GM19099 (cell line): Measurements from ENCODE around the gene STK40.

Source experiments
- POLR2A ChIP-seq: IDR thresholded peaks from 3 replicates; pipeline ENCODE4 v1.6.1; 2011; ENCODE audit warnings: low read depth; ENCODE audit not compliant: insufficient read length; ENCODE audit errors: extremely low read depth

The STK40 gene

GRCh38 chr1:36303650-36304360 lies 81.9 kb downstream of the STK40 start:
- no peak for TF ChIP-seq POLR2A

- no peak for TF ChIP-seq POLR2A
Observed at GRCh38 chr1:36303244-36303643, 82.5 kb downstream of the STK40 start.

GRCh38 chr1:36301220-36301619 lies 84.5 kb downstream of the STK40 start:
- TF ChIP-seq POLR2A: no peak

GRCh38 chr1:36300526-36300925 lies 85.2 kb downstream of the STK40 start:
- TF ChIP-seq POLR2A: no peak

GRCh38 chr1:36298640-36299039 lies 87.1 kb downstream of the STK40 start:
- TF ChIP-seq POLR2A: no peak

- no peak for TF ChIP-seq POLR2A
Observed at GRCh38 chr1:36297062-36297461, 88.7 kb downstream of the STK40 start.

GRCh38 chr1:36295390-36295789 lies 90.3 kb downstream of the STK40 start:
- TF ChIP-seq POLR2A: no peak
